A549 (cell line): ENCODE results near the gene MPPE1.

Experiments used
- CEBPB ChIP-seq, 2 experiments: fragments of >200 bp in 1 of 2; sonication (Bioruptor Twin) in 1 of 2; formaldehyde crosslinking in 1 of 2; IDR thresholded peaks; 2 replicates each; pipeline ENCODE4 v1.6.1; 2012 to 2016
- CTCF ChIP-seq: fragments of >200 bp; sonication (Bioruptor Twin); formaldehyde crosslinking; IDR thresholded peaks from 3 replicates; pipeline ENCODE4 v1.5.1; 2016
- EP300 ChIP-seq, 2 experiments: fragments of >200 bp; sonication (Bioruptor Twin); formaldehyde crosslinking; IDR thresholded peaks; 2 replicates in 1 of 2; 3 replicates in 1 of 2; pipeline ENCODE4 v1.6.1; 2016 to 2017
- FOSL2 ChIP-seq, 2 experiments: fragments of 450-650 bp in 1 of 2; fragments of >200 bp in 1 of 2; sonication (Bioruptor Twin) in 1 of 2; formaldehyde crosslinking; IDR thresholded peaks; 2 replicates each; pipeline versions ENCODE4 v1.5.0 to v1.6.1; 2016 to 2020; ENCODE audit warnings: mild to moderate bottlenecking in 1 of 2, moderate library complexity in 1 of 2
- POLR2A ChIP-seq: IDR thresholded peaks from 2 replicates; pipeline ENCODE4 v1.6.1; 2012; ENCODE audit warnings: mild to moderate bottlenecking, low read length
- RAD21 ChIP-seq, 2 experiments: fragments of >200 bp in 1 of 2; sonication (Bioruptor Twin) in 1 of 2; formaldehyde crosslinking in 1 of 2; IDR thresholded peaks in 1 of 2; conservative IDR thresholded peaks in 1 of 2; 2 replicates in 1 of 2; 3 replicates in 1 of 2; pipeline ENCODE4 v1.6.1; 2012 to 2018; ENCODE audit warnings: inconsistent platforms in 1 of 2
- USF2 ChIP-seq: fragments of 450-650 bp; IDR thresholded peaks from 2 replicates; pipeline ENCODE4 v1.6.1; 2014; ENCODE audit warnings: antibody characterized with exemption
- ZFP36 ChIP-seq: fragments of 450-650 bp; IDR thresholded peaks from 2 replicates; pipeline ENCODE4 v1.6.1; 2014; ENCODE audit warnings: borderline replicate concordance; ENCODE audit not compliant: partially characterized antibody

- TF ChIP-seq CTCF (no peak), RAD21 (conservative IDR thresholded peaks at IDR 0.05 in 1 of 2, IDR thresholded peaks at IDR 0.05 in 1 of 2) (no peak), POLR2A (no peak), EP300 (IDR thresholded peaks at IDR 0.05) (peak; percentile 38 to 77; a peak in 2 of 5 replicates), FOSL2 (IDR thresholded peaks at IDR 0.05) (no peak), FOSL2 (CRISPR knock-in tag; IDR thresholded peaks at IDR 0.05) (no peak), USF2 (no peak), CEBPB (IDR thresholded peaks at IDR 0.05) (peak in 1 of 2 experiments; percentile 10; a peak in 2 of 4 replicates), ZFP36 (no peak)
Measured at GRCh38 chr18:11849841-11850634, 58.1 kb downstream of the MPPE1 start.
